Neutrophil (primary cell): ENCODE measurements around the gene HOXA5.

Source experiments
- H3K27ac ChIP-seq: fragments of 200-600 bp; sonication (generic); 2 replicates; pipeline ENCODE4 v1.5.1; 2016; ENCODE audit warnings: mild to moderate bottlenecking, moderate library complexity
- H3K27me3 ChIP-seq: fragments of 200-600 bp; sonication (generic); 2 replicates; pipeline ENCODE4 v1.6.0; 2016; ENCODE audit warnings: mild to moderate bottlenecking
- H3K36me3 ChIP-seq: fragments of 200-600 bp; sonication (generic); 2 replicates; pipeline ENCODE4 v1.5.1; 2017
- H3K4me1 ChIP-seq, 2 experiments: fragments of 200-600 bp in 1 of 2; sonication (generic) in 1 of 2; 1 replicate in 1 of 2; 2 replicates in 1 of 2; pipeline versions ENCODE4 v1.5.1 to v1.6.1; 2013 to 2016; ENCODE audit warnings: low read depth in 1 of 2, low read length in 1 of 2, mild to moderate bottlenecking in 1 of 2, moderate library complexity in 1 of 2; ENCODE audit not compliant: control insufficient read depth in 1 of 2, insufficient read depth in 1 of 2
- H3K4me3 ChIP-seq, 2 experiments: fragments of 200-600 bp in 1 of 2; sonication (generic) in 1 of 2; 1 replicate in 1 of 2; 2 replicates in 1 of 2; pipeline ENCODE4 v1.5.1; 2013 to 2016; ENCODE audit warnings: low read depth in 1 of 2, low read length in 1 of 2, mild to moderate bottlenecking in 1 of 2, moderate library complexity in 1 of 2
- H3K9me3 ChIP-seq: fragments of 200-600 bp; sonication (generic); 2 replicates; pipeline ENCODE4 v1.5.1; 2016
- TF ChIP-seq, protein P1 (sequence below): fragments of 200-600 bp; sonication (generic); IDR thresholded peaks from 2 replicates; pipeline ENCODE4 v1.5.1; 2016; ENCODE audit warnings: antibody characterized with exemption

The HOXA5 gene

GRCh38 chr7:27146491-27147198 is 3.2 kb upstream of the HOXA5 start:
- Histone ChIP-seq H3K4me3 (no peak overlapping the region), H3K27me3 (peaks cover 94% of the 10 kb centered on the region), H3K36me3 (no peaks in the 10 kb centered on the region), H3K27ac (no peak overlapping the region), H3K9me3 (no peaks in the 10 kb centered on the region), H3K4me1 (peaks cover 24 to 28% of the 10 kb centered on the region in 2 experiments)
- TF ChIP-seq, protein P1, sequence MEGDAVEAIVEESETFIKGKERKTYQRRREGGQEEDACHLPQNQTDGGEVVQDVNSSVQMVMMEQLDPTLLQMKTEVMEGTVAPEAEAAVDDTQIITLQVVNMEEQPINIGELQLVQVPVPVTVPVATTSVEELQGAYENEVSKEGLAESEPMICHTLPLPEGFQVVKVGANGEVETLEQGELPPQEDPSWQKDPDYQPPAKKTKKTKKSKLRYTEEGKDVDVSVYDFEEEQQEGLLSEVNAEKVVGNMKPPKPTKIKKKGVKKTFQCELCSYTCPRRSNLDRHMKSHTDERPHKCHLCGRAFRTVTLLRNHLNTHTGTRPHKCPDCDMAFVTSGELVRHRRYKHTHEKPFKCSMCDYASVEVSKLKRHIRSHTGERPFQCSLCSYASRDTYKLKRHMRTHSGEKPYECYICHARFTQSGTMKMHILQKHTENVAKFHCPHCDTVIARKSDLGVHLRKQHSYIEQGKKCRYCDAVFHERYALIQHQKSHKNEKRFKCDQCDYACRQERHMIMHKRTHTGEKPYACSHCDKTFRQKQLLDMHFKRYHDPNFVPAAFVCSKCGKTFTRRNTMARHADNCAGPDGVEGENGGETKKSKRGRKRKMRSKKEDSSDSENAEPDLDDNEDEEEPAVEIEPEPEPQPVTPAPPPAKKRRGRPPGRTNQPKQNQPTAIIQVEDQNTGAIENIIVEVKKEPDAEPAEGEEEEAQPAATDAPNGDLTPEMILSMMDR, result no peak

GRCh38 chr7:27145914-27146412 is 2.5 kb upstream of the HOXA5 start:
- no peaks in the 10 kb centered on the region for H3K36me3 ChIP-seq
- no peaks in the 10 kb centered on the region for H3K9me3 ChIP-seq
- TF ChIP-seq, protein P1, result no peak
- H3K4me1 ChIP-seq, result peaks cover 17 to 21% of the 10 kb centered on the region in 2 experiments
- H3K27me3 ChIP-seq, result peaks cover 89% of the 10 kb centered on the region
- H3K27ac ChIP-seq, result no peak overlapping the region
- no peak overlapping the region for H3K4me3 ChIP-seq

- Histone ChIP-seq H3K4me1 (peaks cover 10 to 15% of the 10 kb centered on the region in 2 experiments), H3K27ac (no peak overlapping the region), H3K36me3 (no peaks in the 10 kb centered on the region), H3K27me3 (peaks cover 82% of the 10 kb centered on the region), H3K9me3 (no peaks in the 10 kb centered on the region), H3K4me3 (no peak overlapping the region)
- TF ChIP-seq, protein P1, result no peak
Measured at GRCh38 chr7:27145165-27145913, 1.9 kb upstream of the HOXA5 start.

GRCh38 chr7:27144781-27145164 is 1.3 kb upstream of the HOXA5 start:
- Histone ChIP-seq H3K4me3 (no peak overlapping the region), H3K27me3 (peaks cover 78% of the 10 kb centered on the region), H3K36me3 (no peaks in the 10 kb centered on the region), H3K4me1 (peaks cover 9 to 12% of the 10 kb centered on the region in 2 experiments), H3K9me3 (no peaks in the 10 kb centered on the region), H3K27ac (no peak overlapping the region)
- TF ChIP-seq, protein P1, result no peak

DNA sequence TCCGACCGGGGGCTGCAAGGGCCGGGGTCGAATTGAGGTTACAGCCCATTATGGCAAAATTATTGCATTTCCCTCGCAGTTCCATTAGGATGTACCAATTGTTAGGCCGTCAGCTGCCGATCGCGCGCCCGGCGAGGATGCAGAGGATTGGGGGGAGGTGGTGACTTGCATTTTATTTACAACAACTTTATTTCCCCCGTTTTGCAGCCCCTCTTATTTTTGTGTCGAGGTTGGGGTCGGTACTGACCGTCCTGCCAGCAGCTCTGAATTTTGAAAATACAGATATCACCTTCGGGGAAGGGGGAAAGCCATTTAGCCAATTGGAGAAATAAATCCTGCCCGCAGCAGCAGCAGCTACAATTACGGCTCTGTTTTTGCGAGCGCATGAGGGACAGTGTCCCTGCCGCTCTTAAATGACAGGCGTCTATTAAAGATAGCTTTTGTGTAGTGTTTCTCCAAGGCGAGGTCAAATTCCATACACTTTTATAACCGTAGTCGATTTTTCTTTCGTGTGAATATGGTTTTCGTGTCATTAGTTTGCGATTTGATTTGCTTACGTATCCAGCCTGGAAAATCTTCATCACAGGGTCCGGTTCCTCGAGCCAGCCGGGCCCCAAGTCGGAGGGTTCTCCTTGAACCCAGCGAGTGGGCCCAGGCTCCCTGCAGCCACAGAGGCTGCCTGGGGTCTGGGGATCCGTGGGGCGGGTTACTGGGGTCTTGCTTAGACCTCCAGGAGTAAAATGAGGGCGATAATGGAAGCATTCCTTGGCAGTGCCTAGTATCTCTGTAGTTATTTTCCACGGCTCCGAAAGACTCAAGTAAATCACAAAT is 684 bp upstream of the HOXA5 start:
- Histone ChIP-seq H3K27me3 (peaks cover 78% of the 10 kb centered on the region), H3K27ac (no peak overlapping the region), H3K36me3 (no peaks in the 10 kb centered on the region), H3K4me1 (peaks cover 9 to 12% of the 10 kb centered on the region in 2 experiments), H3K4me3 (no peak overlapping the region), H3K9me3 (no peaks in the 10 kb centered on the region)
- TF ChIP-seq, protein P1, result no peak
